ENCODE measurements around the gene TMEM184A. TPM values are rescaled to one million over a fixed set of nuclear protein-coding genes. Genes with fewer than 3 reads are reported as not detected.

The TMEM184A gene
- total and polyA plus RNA-seq, 2 donors (not counting 3 experiments of a cell fraction or from before 2014, with no cell fraction given), result 0.48 TPM; not detected in 1

GRCh38 chr7:1578513-1578912 lies 22.5 kb upstream of the TMEM184A start:
- Histone ChIP-seq H3K9me3 (replicated peaks; ENCODE audit: control insufficient read depth, insufficient read depth, low read length) (no peaks in the 10 kb centered on the region), H3K27me3 (ENCODE audit: control insufficient read depth in 2 of 2, insufficient read depth in 2 of 2, low read length in 2 of 2) (no peaks in the 10 kb centered on the region), H3K4me3 (replicated peaks in 1 of 3; ENCODE audit: insufficient read depth in 1 of 3, low read depth in 1 of 3, low read length in 3 of 3) (no peak overlapping the region), H3K9me1 (replicated peaks; ENCODE audit: control insufficient read depth, extremely low read depth, insufficient read depth, low read length) (no peaks in the 10 kb centered on the region), H3K9ac (replicated peaks; ENCODE audit: extremely low read depth, insufficient read depth, low read length) (no peak overlapping the region), H3K36me3 (ENCODE audit: control insufficient read depth in 2 of 2, extremely low read depth in 1 of 2, insufficient read depth in 2 of 2, low read length in 2 of 2) (no peaks in the 10 kb centered on the region), H3K27ac (ENCODE audit: insufficient read depth, low read depth, low read length) (no peak overlapping the region), H4K20me1 (replicated peaks; ENCODE audit: control insufficient read depth, extremely low read depth, insufficient read depth, low read length) (no peaks in the 10 kb centered on the region), H3K4me1 (ENCODE audit: control insufficient read depth, extremely low read depth, insufficient read depth, low read length) (no peaks in the 10 kb centered on the region), H3K4me2 (ENCODE audit: insufficient read depth, low read length) (no peak overlapping the region), H3K79me2 (ENCODE audit: control insufficient read depth, insufficient read depth, low read length) (no peaks in the 10 kb centered on the region), H2AFZ (ENCODE audit: low read depth, low read length) (no peak overlapping the region)
- TF ChIP-seq FOS (IDR thresholded peaks at IDR 0.05; ENCODE audit: borderline replicate concordance, insufficient read depth, low read length) (no peak), EZH2 (IDR thresholded peaks at IDR 0.05; ENCODE audit: borderline replicate concordance, low read depth, low read length, severe bottlenecking) (no peak), JUN (IDR thresholded peaks at IDR 0.05; ENCODE audit: borderline replicate concordance, insufficient read depth, insufficient read length, low read depth) (no peak), MAX (IDR thresholded peaks at IDR 0.05; ENCODE audit: insufficient read depth, insufficient read length) (no peak), CTCF (IDR thresholded peaks at IDR 0.05; ENCODE audit: extremely low read depth in 1 of 2, insufficient read depth in 1 of 2, low read depth in 1 of 2, low read length in 2 of 2) (no peak), GATA2 (IDR thresholded peaks at IDR 0.05; ENCODE audit: insufficient read depth, insufficient read length, low read depth, low read length) (no peak), MYC (IDR thresholded peaks at IDR 0.05; ENCODE audit: low read depth, low read length) (no peak)
- BruUV-seq (replicated peaks), result no TSS peak
- ChIA-PET POLR2A (no interaction called here), CTCF (interaction anchor here (0.8 to 1.5 kb wide), 10 partner anchors 10 to 890 kb away, joined by 3 to 32 read pairs (median 5); partner anchors contain the start of gene EIF3B)
- intact Hi-C loops (cut with micrococcal nuclease), result loop anchor here (5.0 to 10.0 kb wide), 2 partner anchors 179 to 856 kb away; no protein-coding TSS in a partner anchor
- dilution Hi-C loops (cut with MboI; ENCODE audit: extremely low pct_ligation_motif_present, low sequenced_read_pairs), result no loop called here
- FAIRE-seq (no peak), DNase-seq (ENCODE audit: low read depth, low spot score) (no peak)

Measured in endothelial cell of umbilical vein (primary cell).